HG03039 (cell line): ENCODE measurements around the gene XKR3.
"Not testable (repeated sequence)": the region's sequence is repeated elsewhere in the genome, so short reads cannot be mapped to it uniquely, and the experiment has no call there.

Experiments used
- ATAC-seq: cut with Tn5 transposase; IDR thresholded peaks from one replicate; pipeline ENCODE4 v1.9.1; 2021; ENCODE audit warnings: mild to moderate bottlenecking, moderate library complexity; ENCODE audit not compliant: unreplicated experiment

Gene XKR3

GRCh38 chr22:16807109-16807508, 18.1 kb downstream of the XKR3 start:
- no peak for ATAC-seq

GRCh38 chr22:16806401-16806800, 18.8 kb downstream of the XKR3 start:
- no peak for ATAC-seq

DNA sequence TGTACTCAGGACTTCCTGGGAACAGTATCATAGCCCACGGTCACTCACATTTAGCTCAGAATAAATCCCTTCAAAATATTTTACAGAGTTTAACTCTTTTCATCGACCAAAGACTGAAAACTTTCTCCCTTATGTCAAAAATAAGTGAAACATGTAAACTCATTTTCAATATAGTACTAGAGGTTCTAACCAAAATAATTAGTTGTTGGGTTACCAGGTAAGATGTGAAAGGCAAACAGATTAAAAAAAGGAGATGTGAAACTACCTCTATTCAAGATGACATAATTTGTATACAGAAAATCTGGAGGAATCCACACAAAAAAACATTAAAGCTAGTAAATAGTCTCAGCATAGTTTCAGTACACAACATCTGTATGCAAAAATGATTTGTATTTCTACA, 20.3 kb downstream of the XKR3 start:
- ATAC-seq: no peak

DNA sequence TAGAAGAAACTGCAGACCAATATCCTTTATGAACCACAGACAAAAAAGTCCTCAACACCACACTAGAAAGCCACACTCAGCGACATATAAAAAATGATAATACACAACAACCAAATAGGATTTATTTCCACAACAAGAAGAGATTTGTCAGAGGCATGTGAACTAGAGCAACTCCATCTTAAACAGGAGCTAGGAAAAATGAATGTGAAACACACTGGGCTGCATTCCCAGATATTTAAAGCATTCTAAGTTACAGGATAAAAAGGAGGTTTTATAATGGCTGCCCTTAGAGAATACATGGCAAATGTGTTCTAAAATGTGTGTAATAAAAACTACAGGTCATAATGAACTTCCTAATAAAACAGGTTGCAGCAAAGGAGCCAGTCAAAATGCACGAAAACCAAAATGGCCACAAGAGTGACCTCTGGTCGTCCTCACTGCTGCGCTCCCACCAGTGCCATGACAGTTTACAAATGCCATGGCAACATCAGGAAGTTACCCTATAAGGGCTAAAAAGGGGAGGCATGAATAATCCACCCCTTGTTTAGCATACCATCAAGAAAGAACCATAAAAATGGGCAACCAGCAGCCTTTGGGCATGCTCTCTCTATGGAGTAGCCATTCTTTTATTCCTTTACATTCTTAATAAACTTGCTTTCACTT, 21.8 kb downstream of the XKR3 start:
- ATAC-seq: no peak

DNA sequence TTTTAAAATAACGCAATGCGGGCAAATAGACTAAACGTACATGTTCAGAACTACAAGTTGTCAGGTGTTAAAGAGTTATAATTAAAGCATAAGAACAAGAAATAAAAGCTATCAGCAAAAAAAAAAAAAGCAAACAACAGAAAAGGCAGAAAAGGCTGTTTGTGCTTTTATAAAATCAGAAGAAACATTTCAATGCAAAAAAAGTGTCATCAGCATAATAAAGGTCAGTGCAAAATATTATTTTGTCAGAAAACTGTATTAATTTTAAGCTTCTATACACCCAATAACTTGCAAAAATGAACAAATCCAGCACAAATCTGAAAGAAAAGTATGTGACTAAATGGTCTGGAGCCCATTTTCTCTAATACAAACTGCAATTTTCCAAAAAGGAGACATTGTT, 23.6 kb downstream of the XKR3 start:
- ATAC-seq: no peak

- no peak for ATAC-seq
Measured at GRCh38 chr22:16801088-16801487, 24.1 kb downstream of the XKR3 start.

DNA sequence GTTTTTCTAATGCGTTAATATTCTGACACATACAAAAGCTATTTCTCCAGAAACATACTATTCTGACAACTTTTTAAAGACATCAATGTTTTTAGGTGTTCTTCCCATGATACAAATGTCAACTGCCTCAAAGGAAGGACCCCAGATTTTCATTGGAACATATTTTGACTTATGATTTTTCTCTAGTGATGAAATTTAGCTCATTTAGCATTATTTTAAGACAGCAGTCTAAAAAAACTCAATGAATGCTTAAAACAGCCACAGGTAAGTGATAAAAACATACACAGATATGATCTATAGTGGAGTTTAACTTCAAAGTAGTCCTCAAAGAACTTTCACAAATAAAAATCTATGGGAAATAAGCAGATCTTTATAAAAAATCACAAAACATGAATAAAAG, 24.9 kb downstream of the XKR3 start:
- no peak for ATAC-seq

DNA sequence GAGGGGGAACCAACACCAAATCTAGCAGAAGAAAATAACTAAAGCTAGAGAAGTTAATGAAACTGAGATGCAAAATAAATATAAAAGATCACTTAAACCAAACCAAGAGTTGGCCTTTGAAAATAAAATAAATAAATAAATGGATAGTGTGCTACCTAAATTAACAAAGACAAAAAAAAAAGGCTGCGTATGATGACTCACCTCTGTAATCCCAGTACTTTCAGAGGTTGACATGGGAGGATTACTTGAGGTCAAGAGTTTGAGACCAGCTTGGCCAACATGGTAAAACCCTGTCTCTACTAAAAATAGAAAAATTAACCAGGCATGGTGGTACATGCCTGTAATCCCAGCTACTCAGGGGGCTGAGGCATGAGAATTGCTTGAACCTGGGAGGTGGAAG, 29.7 kb downstream of the XKR3 start:
- ATAC-seq: not testable (repeated sequence)

- ATAC-seq: no peak
Measured at GRCh38 chr22:16793831-16794230, 31.4 kb downstream of the XKR3 start.

- ATAC-seq: no peak
Measured at GRCh38 chr22:16789860-16790493, 35.2 kb downstream of the XKR3 start.

DNA sequence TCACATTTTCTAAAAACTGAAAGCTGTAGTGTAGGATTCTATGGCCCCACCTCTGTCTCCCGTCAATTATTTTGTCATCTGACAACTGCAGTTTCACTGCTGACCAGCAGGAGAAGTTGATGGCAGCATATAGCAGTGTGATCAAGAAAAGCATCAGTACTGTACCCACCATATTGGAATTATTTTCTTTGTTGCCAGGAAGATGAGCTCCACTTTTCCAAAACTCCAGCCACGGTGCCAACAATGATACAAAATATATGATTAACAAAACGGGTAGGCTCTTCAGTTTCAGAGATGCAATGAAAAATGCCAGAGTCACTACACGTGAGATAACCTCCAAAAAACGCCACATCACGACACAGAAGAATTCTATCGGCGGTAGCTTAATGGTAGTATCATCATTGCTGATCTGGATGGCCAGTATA, 41.3 kb downstream of the XKR3 start:
- ATAC-seq: no peak

DNA sequence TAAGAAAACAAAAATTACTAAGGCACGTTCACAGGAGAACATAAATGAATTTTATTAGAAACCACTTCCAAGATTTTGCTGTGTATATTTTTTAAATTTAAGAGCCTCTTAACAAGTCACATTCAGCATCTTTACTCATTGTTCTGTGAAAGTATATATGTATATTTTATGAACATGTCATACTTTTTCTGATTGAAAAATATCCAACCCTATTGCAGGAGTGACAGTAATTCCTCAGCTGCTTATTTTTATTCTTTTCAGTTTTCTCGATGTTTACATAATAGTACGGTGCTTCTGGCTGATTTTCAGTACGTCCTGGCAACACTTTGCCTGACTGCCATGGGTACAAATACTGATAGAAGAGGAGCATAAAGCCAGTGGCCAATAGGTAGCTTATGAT, 41.8 kb downstream of the XKR3 start:
- no peak for ATAC-seq

- no peak for ATAC-seq
Measured at GRCh38 chr22:16781764-16782329, 43.4 kb downstream of the XKR3 start.

DNA sequence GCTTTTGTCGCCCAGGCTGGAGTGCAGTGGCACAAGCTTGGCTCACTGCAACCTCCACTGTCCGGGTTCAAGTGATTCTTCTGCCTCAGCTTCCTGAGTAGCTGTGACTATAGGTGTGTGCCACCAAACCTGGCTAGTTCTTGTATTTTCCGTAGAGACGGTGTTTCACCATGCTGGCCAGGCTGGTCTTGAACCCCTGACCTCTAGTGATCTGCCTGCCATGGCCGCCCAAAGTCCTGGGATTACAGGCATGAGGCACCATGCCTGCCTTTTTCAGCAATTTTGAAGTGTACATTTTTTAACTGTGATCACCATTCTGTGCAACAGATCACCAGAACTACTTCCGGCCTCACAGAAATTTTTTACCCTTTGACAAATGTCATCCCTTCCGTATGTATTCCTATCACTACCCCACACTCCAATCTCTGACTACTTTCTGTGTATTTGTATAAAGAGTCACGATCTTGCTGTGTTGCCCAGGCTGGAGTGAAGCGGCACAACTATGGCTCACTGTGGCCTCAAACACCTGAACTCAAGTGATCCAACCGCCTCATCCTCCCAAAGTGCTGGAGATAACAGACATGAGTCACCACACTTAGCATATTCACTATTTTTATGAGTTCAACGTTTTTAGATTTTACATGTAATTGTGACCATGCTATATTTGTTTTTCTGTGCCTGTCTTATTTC, 44.0 kb downstream of the XKR3 start:
- ATAC-seq: no peak

GRCh38 chr22:16777284-16777924, 47.8 kb downstream of the XKR3 start:
- ATAC-seq: no peak

GRCh38 chr22:16776080-16776479, 49.1 kb downstream of the XKR3 start:
- no peak for ATAC-seq

GRCh38 chr22:16774911-16775500, 50.2 kb downstream of the XKR3 start:
- ATAC-seq: no peak

DNA sequence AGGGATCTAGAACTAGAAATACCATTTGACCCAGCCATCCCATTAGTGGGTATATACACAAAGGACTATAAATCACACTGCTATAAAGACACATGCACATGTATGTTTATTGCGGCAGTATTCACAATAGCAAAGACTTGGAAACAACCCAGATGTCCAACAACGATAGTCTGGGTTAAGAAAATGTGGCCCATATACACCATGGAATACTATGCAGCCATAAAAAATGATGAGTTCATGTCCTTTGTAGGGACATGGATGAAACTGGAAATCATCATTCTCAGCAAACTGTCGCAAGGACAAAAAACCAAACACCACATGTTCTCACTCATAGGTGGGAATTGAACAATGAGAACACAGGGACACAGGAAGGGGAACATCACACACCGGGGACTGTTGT, 53.6 kb downstream of the XKR3 start:
- not testable (repeated sequence) for ATAC-seq

DNA sequence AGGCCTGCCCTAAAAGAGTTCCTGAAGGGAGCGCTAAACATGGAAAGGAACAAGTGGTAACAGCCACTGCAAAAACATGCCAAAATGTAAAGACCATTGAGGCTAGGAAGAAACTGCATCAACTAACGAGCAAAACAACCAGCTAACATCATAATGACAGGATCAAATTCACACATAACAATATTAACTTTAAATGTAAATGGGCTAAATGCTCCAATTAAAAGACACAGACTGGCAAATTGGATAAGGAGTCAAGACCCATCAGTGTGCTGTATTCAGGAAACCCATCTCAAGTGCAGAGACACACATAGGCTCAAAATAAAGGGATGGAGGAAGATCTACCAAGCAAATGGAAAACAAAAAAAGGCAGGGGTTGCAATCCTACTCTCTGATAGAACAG, 57.3 kb downstream of the XKR3 start:
- ATAC-seq: not testable (repeated sequence)

- ATAC-seq: not testable (repeated sequence)
Measured at GRCh38 chr22:16762224-16762623, 63.0 kb downstream of the XKR3 start.

GRCh38 chr22:16760416-16760815, 64.8 kb downstream of the XKR3 start:
- ATAC-seq: not testable (repeated sequence)
